ENCODE data around the gene MAP2.

MAP2 gene

GRCh38 chr2:209763106-209763505, 339.3 kb downstream of the MAP2 start:
- H2AK5ac ChIP-seq (ENCODE audit: low read depth, low read length) = no peak overlapping the region
- H3K4ac ChIP-seq (ENCODE audit: low read length) = no peak overlapping the region
- H4K8ac ChIP-seq (ENCODE audit: low read depth, low read length) = no peak overlapping the region
- no peak overlapping the region for H3K18ac ChIP-seq (ENCODE audit: low read length)
- H3K27me3 ChIP-seq (ENCODE audit: control insufficient read depth in 3 of 3, insufficient read depth in 3 of 3, low read depth in 1 of 3, low read length in 3 of 3) = no peaks in the 10 kb centered on the region
- H2AFZ ChIP-seq (ENCODE audit: low read length) = no peak overlapping the region
- H3K4me1 ChIP-seq (ENCODE audit: control insufficient read depth in 2 of 2, insufficient read depth in 1 of 2, low read depth in 1 of 2, low read length in 2 of 2) = peaks cover 0 to 6% of the 10 kb centered on the region in 2 donors
- H4K91ac ChIP-seq (ENCODE audit: low read depth, low read length, poor library complexity) = no peak overlapping the region
- H3K4me2 ChIP-seq (ENCODE audit: insufficient read depth, low read length, poor library complexity, severe bottlenecking) = no peak overlapping the region
- H2BK15ac ChIP-seq (ENCODE audit: low read length) = no peak overlapping the region
- no peak overlapping the region for H2BK5ac ChIP-seq (ENCODE audit: low read length)
- no CpG with 5 or more reads among the region's 3 CpGs for WGBS, 2 donors (ENCODE audit: extremely low coverage in 2 of 2, insufficient read length in 2 of 2, insufficient replicate concordance in 1 of 2)
- H3K14ac ChIP-seq (ENCODE audit: low read length) = no peak overlapping the region
- no peak overlapping the region for H3K27ac ChIP-seq (replicated peaks; ENCODE audit: low read length)
- no peak for DNase-seq (ENCODE audit: low spot score)
- no peak overlapping the region for H3K9ac ChIP-seq (ENCODE audit: low read depth, low read length, poor library complexity)
- H2BK120ac ChIP-seq (ENCODE audit: low read depth, low read length) = no peak overlapping the region
- no peak overlapping the region for H2BK12ac ChIP-seq (ENCODE audit: low read length)
- no peaks in the 10 kb centered on the region for H3K36me3 ChIP-seq (replicated peaks in 1 of 2; ENCODE audit: control insufficient read depth in 2 of 2, insufficient read depth in 2 of 2, low read length in 2 of 2)
- no peak overlapping the region for H3K23ac ChIP-seq (ENCODE audit: low read depth, low read length, poor library complexity)
- H3K79me1 ChIP-seq (ENCODE audit: low read depth, low read length) = no peaks in the 10 kb centered on the region
- no peak overlapping the region for H3K4me3 ChIP-seq (ENCODE audit: low read length in 2 of 2)
- no peaks in the 10 kb centered on the region for H3K9me3 ChIP-seq (replicated peaks in 1 of 2; ENCODE audit: control insufficient read depth in 2 of 2, insufficient read depth in 1 of 2, low read depth in 1 of 2, low read length in 2 of 2)

- no peak overlapping the region for H4K8ac ChIP-seq (ENCODE audit: low read depth, low read length)
- no peak overlapping the region for H3K9ac ChIP-seq (ENCODE audit: low read depth, low read length, poor library complexity)
- DNase-seq (ENCODE audit: low spot score) = no peak
- H3K27ac ChIP-seq (replicated peaks; ENCODE audit: low read length) = no peak overlapping the region
- H3K23ac ChIP-seq (ENCODE audit: low read depth, low read length, poor library complexity) = no peak overlapping the region
- no peak overlapping the region for H2BK5ac ChIP-seq (ENCODE audit: low read length)
- H3K27me3 ChIP-seq (ENCODE audit: control insufficient read depth in 3 of 3, insufficient read depth in 3 of 3, low read depth in 1 of 3, low read length in 3 of 3) = peaks cover 0 to 8% (median 2%) of the 10 kb centered on the region in 3 experiments
- no peak overlapping the region for H2BK12ac ChIP-seq (ENCODE audit: low read length)
- H2AFZ ChIP-seq (ENCODE audit: low read length) = no peak overlapping the region
- no peak overlapping the region for H2BK120ac ChIP-seq (ENCODE audit: low read depth, low read length)
- no peak overlapping the region for H2BK15ac ChIP-seq (ENCODE audit: low read length)
- H3K4me1 ChIP-seq (ENCODE audit: control insufficient read depth in 2 of 2, insufficient read depth in 1 of 2, low read depth in 1 of 2, low read length in 2 of 2) = peaks cover 2 to 5% of the 10 kb centered on the region in 2 donors
- no peak overlapping the region for H3K4ac ChIP-seq (ENCODE audit: low read length)
- H3K4me3 ChIP-seq (ENCODE audit: low read length in 2 of 2) = no peak overlapping the region
- H3K18ac ChIP-seq (ENCODE audit: low read length) = no peak overlapping the region
- H4K91ac ChIP-seq (ENCODE audit: low read depth, low read length, poor library complexity) = no peak overlapping the region
- no peak overlapping the region for H3K4me2 ChIP-seq (ENCODE audit: insufficient read depth, low read length, poor library complexity, severe bottlenecking)
- H3K14ac ChIP-seq (ENCODE audit: low read length) = no peak overlapping the region
- no peaks in the 10 kb centered on the region for H3K9me3 ChIP-seq (replicated peaks in 1 of 2; ENCODE audit: control insufficient read depth in 2 of 2, insufficient read depth in 1 of 2, low read depth in 1 of 2, low read length in 2 of 2)
- no peak overlapping the region for H2AK5ac ChIP-seq (ENCODE audit: low read depth, low read length)
- H3K36me3 ChIP-seq (replicated peaks in 1 of 2; ENCODE audit: control insufficient read depth in 2 of 2, insufficient read depth in 2 of 2, low read length in 2 of 2) = no peaks in the 10 kb centered on the region
- H3K79me1 ChIP-seq (ENCODE audit: low read depth, low read length) = no peaks in the 10 kb centered on the region
- WGBS, 2 donors (ENCODE audit: extremely low coverage in 2 of 2, insufficient read length in 2 of 2, insufficient replicate concordance in 1 of 2) = no CpG with 5 or more reads among the region's 1 CpG
Measured at GRCh38 chr2:209766613-209767012, 342.8 kb downstream of the MAP2 start.

- no peak overlapping the region for H3K4me3 ChIP-seq (ENCODE audit: low read length in 2 of 2)
- H3K9me3 ChIP-seq (replicated peaks in 1 of 2; ENCODE audit: control insufficient read depth in 2 of 2, insufficient read depth in 1 of 2, low read depth in 1 of 2, low read length in 2 of 2) = no peaks in the 10 kb centered on the region
- DNase-seq (ENCODE audit: low spot score) = no peak
- H3K18ac ChIP-seq (ENCODE audit: low read length) = no peak overlapping the region
- H2BK15ac ChIP-seq (ENCODE audit: low read length) = no peak overlapping the region
- no peak overlapping the region for H3K23ac ChIP-seq (ENCODE audit: low read depth, low read length, poor library complexity)
- no peak overlapping the region for H3K4me2 ChIP-seq (ENCODE audit: insufficient read depth, low read length, poor library complexity, severe bottlenecking)
- no peak overlapping the region for H3K14ac ChIP-seq (ENCODE audit: low read length)
- peaks cover 2 to 3% of the 10 kb centered on the region in 2 donors for H3K4me1 ChIP-seq (ENCODE audit: control insufficient read depth in 2 of 2, insufficient read depth in 1 of 2, low read depth in 1 of 2, low read length in 2 of 2)
- no peak overlapping the region for H4K8ac ChIP-seq (ENCODE audit: low read depth, low read length)
- H2BK12ac ChIP-seq (ENCODE audit: low read length) = no peak overlapping the region
- H2AK5ac ChIP-seq (ENCODE audit: low read depth, low read length) = no peak overlapping the region
- no peak overlapping the region for H2BK120ac ChIP-seq (ENCODE audit: low read depth, low read length)
- WGBS, 2 donors (ENCODE audit: extremely low coverage in 2 of 2, insufficient read length in 2 of 2, insufficient replicate concordance in 1 of 2) = no CpG with 5 or more reads among the region's 2 CpGs
- H3K36me3 ChIP-seq (replicated peaks in 1 of 2; ENCODE audit: control insufficient read depth in 2 of 2, insufficient read depth in 2 of 2, low read length in 2 of 2) = no peaks in the 10 kb centered on the region
- no peak overlapping the region for H3K27ac ChIP-seq (replicated peaks; ENCODE audit: low read length)
- H3K79me1 ChIP-seq (ENCODE audit: low read depth, low read length) = no peaks in the 10 kb centered on the region
- no peak overlapping the region for H2BK5ac ChIP-seq (ENCODE audit: low read length)
- no peak overlapping the region for H2AFZ ChIP-seq (ENCODE audit: low read length)
- H3K4ac ChIP-seq (ENCODE audit: low read length) = no peak overlapping the region
- H4K91ac ChIP-seq (ENCODE audit: low read depth, low read length, poor library complexity) = no peak overlapping the region
- peaks cover 0 to 8% (median 2%) of the 10 kb centered on the region in 3 experiments for H3K27me3 ChIP-seq (ENCODE audit: control insufficient read depth in 3 of 3, insufficient read depth in 3 of 3, low read depth in 1 of 3, low read length in 3 of 3)
- no peak overlapping the region for H3K9ac ChIP-seq (ENCODE audit: low read depth, low read length, poor library complexity)
Measured at GRCh38 chr2:209767316-209767715, 343.5 kb downstream of the MAP2 start.

GRCh38 chr2:209768557-209768956, 344.7 kb downstream of the MAP2 start:
- Histone ChIP-seq H2BK120ac (ENCODE audit: low read depth, low read length) (no peak overlapping the region), H3K9ac (ENCODE audit: low read depth, low read length, poor library complexity) (no peak overlapping the region), H3K27me3 (ENCODE audit: control insufficient read depth in 3 of 3, insufficient read depth in 3 of 3, low read depth in 1 of 3, low read length in 3 of 3) (peaks cover 0 to 8% (median 2%) of the 10 kb centered on the region in 3 experiments), H2BK12ac (ENCODE audit: low read length) (no peak overlapping the region), H2BK5ac (ENCODE audit: low read length) (no peak overlapping the region), H3K23ac (ENCODE audit: low read depth, low read length, poor library complexity) (no peak overlapping the region), H2AK5ac (ENCODE audit: low read depth, low read length) (no peak overlapping the region), H4K91ac (ENCODE audit: low read depth, low read length, poor library complexity) (no peak overlapping the region), H3K4ac (ENCODE audit: low read length) (no peak overlapping the region), H2BK15ac (ENCODE audit: low read length) (no peak overlapping the region), H3K36me3 (replicated peaks in 1 of 2; ENCODE audit: control insufficient read depth in 2 of 2, insufficient read depth in 2 of 2, low read length in 2 of 2) (no peaks in the 10 kb centered on the region), H3K27ac (replicated peaks; ENCODE audit: low read length) (no peak overlapping the region), H3K14ac (ENCODE audit: low read length) (no peak overlapping the region), H3K9me3 (replicated peaks in 1 of 2; ENCODE audit: control insufficient read depth in 2 of 2, insufficient read depth in 1 of 2, low read depth in 1 of 2, low read length in 2 of 2) (no peaks in the 10 kb centered on the region), H3K18ac (ENCODE audit: low read length) (no peak overlapping the region), H3K4me2 (ENCODE audit: insufficient read depth, low read length, poor library complexity, severe bottlenecking) (no peak overlapping the region), H3K4me1 (ENCODE audit: control insufficient read depth in 2 of 2, insufficient read depth in 1 of 2, low read depth in 1 of 2, low read length in 2 of 2) (peaks cover 3 to 5% of the 10 kb centered on the region in 2 donors), H2AFZ (ENCODE audit: low read length) (no peak overlapping the region), H3K4me3 (ENCODE audit: low read length in 2 of 2) (no peak overlapping the region), H3K79me1 (ENCODE audit: low read depth, low read length) (no peaks in the 10 kb centered on the region), H4K8ac (ENCODE audit: low read depth, low read length) (no peak overlapping the region)
- no peak for DNase-seq (ENCODE audit: low spot score)
